Left lobe of liver (tissue), 2 donors: ENCODE measurements around the gene ARHGEF3. TPM values are rescaled to one million over a fixed set of nuclear protein-coding genes. Genes with fewer than 3 reads are reported as not detected.

Experiments used
- ATAC-seq: fragments of 200-7000 bp; cut with Tn5 transposase; one replicate; pipeline ENCODE4 v1.9.1; 2020; ENCODE audit warnings: mild to moderate bottlenecking, moderate library complexity
- DNase-seq: peaks from one replicate; pipeline ENCODE4 v3.0.0-alpha.2; 2020; ENCODE audit warnings: low spot score
- total RNA-seq: library from RNA; stranded (reverse); gene quantifications from one replicate; pipeline ENCODE4 v1.2.1, GENCODE V29; 2021
- donor health status: DM: no; HTN: no; CAD: no; lungs with moderate emphysema.
- donor health status: DM: no; HTN: yes; CAD: no.

The ARHGEF3 gene, protein sequence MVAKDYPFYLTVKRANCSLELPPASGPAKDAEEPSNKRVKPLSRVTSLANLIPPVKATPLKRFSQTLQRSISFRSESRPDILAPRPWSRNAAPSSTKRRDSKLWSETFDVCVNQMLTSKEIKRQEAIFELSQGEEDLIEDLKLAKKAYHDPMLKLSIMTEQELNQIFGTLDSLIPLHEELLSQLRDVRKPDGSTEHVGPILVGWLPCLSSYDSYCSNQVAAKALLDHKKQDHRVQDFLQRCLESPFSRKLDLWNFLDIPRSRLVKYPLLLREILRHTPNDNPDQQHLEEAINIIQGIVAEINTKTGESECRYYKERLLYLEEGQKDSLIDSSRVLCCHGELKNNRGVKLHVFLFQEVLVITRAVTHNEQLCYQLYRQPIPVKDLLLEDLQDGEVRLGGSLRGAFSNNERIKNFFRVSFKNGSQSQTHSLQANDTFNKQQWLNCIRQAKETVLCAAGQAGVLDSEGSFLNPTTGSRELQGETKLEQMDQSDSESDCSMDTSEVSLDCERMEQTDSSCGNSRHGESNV
- 1.5 TPM for total RNA-seq

DNA sequence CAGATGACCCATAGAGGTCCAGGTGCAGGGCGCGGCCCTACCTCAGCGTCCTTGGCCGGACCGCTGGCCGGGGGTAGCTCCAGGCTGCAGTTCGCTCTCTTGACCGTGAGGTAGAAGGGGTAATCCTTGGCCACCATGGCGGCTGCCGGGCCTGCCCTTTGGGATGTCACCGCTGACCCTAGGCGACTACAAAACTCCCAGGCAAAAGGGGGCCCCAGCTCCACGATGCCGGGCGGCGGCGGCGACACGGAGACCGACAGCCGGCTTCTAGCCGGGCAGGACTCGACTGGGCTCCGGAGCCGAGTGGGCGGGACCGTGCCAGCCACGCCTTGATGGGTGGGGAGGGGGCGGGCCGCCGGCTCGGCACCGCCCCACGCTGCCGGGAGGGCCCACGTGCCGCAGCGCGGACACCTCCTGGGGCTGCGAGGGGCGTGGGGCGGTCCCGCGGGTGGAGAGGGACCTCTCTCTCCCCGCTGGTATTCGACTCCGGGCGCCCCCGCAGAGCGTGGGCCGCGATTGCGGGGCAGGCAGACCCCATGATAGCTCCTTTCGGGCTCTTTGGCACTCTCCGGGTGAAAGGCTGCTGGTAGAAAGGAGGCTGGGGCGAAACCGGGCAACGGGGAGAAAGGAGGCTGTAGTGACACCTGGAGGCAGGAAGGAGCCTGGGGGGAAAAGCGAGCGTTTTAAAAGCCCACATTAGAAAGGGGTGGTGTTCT lies at the start of gene ARHGEF3:
ARHGEF3 (minus strand) TSS at position 288 of the 716 bp plus-strand sequence; CDS start at position 137, 151 bp downstream.
- DNase-seq (peak; percentile 87), ATAC-seq (peak; percentile 96)

DNA sequence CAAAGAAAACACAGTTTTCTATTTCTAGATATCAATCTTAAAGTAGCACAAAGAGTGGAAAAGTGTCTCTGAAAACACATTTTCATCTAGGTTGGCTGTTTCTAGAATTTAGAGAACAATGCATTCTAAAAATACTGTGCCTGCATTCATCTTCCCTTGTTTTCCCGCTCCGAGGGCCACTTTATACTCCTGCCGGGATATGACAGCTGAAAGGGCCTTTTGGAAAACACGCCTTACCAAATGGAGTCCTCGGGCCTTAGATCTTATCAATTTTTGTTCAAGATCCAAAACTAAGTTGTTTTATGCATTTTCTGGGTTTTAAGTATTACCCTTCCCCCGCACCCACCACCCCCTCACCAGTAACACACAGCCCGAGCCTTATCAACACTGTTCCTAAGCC lies 47.9 kb upstream of the ARHGEF3 start:
- no peak for DNase-seq
- ATAC-seq, result no peak

DNA sequence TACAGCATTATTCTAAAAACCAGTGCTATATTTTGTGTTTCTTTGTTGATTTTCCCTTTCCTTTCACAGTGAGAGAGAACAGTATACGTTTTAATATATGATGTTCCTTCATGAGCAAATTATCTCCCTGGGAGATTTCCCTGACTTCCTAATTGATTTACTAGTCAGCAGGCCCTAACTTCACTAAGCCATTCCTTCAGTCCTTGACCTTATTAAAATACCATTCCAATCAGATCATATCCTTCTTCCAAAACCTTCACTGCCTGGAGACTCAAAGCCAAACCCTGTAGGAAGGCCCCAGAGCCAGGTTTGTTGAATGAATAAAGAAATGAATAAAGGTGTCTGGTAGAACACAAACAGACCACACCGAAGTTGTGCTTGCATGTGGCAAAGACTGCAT lies 43.8 kb upstream of the ARHGEF3 start:
- ATAC-seq (no peak), DNase-seq (no peak)

DNA sequence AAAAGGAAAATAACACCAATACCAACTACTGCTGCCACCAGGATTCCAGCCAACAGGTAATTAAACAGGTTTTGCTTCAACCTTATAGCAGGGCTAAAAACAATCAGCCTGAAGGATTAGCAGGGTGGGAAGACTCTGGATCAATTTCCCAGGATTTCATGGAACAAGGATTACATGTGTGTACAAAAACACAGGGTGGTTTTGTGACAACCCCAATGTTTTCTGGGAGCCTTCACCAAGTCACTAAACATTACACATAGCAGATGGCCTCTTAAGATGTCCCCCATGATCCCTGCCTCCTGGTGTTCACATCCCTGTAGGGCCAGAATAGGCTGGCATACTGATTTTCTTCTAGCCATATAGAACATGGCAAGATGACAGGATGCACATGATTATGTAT lies 42.8 kb upstream of the ARHGEF3 start:
- DNase-seq, result no peak
- ATAC-seq, result no peak

DNA sequence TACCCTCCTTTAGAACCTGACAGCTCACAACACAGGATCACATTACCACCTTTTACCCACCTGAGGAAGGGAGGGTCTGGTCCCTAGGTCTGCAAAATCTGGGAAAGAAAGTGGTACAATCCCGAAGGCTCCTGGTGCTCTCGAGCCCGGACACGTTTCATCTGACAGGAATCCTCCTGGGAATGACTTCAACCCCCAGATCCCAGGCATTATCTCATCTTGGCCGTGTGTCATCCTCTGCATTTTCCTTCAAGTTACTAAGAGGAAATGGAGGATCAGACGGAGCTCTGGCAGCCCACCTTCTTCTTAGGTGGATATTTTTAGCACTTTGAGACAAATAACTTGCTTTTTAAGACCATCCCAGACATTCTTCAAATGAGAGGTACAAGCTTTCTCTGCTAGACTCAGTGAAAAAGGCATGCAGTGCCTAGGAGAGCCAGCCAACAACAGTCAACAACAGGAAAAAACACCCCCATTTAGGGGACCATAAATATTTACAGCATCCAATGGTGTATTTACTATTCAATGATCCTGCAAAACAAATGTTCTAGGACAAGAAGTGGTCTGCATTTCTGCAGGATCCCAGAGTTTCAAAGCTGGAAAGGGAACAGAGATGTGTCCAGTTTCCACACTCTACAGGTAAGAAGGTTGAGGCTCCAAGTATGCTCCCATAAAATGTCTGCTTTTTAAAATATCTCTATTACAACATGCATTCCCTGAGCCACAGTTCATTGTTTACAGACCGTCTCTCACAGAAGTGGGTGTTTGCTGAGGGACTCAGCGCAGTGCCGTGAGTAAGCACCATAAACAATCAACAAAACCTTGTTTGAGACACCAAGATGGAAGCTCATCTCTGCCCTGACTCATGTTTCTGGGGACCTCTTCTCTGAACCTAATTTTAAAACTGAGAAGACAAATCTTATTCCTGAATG lies 38.3 kb upstream of the ARHGEF3 start:
- no peak for DNase-seq
- no peak for ATAC-seq

DNA sequence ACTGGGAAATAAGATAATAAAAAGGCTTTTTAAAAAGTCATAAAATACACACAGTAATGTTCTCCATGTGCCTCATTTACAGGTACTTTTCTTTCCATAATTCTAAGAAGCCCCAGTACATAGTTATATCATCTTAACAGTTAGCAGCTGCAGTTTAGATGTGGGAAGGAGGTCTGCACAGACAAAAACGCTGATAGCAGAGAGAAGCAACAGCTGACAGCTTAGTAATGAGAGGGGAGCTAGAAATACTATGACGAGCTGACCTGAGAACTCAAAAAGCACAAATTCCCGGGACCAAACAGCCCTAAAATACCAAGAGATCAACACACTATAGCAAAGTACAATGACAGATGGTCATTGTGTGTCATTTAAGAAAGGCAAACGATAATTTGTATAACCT lies 36.7 kb upstream of the ARHGEF3 start:
- no peak for DNase-seq
- no peak for ATAC-seq

DNA sequence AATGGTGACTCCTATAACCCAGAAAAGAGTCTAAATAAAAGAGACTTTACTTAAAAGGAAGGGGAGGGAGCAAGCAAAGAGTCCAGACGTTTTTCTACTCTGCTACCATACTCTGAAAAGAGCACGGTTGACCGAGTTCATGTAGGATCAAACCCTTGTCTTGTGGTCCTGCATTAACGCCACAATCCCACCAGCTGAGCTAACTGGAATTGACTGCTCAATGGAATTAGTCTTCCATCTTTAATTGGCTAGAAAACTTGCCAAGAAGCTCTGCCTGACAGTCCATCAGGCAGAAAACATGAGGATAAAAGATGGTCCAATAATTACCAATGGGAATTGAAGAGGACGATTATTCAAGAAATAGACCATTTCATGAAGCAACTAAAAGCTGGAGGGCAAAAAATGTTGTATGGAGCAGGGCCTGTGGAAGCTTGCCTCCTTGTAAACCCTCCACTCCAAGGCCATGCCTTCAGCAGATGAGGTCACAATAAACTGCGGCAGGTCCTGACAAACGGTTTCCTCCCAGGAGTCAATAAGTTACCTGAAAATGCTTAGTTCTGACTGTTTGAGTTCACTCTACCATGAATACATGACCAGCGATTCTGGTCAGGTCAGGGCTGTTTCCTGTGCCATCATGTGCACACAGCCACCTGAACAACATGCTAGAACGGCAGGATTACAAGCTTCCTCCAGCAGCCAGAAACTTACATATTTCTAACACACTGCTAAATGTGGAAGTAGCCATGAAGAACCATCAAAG lies 35.6 kb upstream of the ARHGEF3 start:
- ATAC-seq (no peak), DNase-seq (no peak)

DNA sequence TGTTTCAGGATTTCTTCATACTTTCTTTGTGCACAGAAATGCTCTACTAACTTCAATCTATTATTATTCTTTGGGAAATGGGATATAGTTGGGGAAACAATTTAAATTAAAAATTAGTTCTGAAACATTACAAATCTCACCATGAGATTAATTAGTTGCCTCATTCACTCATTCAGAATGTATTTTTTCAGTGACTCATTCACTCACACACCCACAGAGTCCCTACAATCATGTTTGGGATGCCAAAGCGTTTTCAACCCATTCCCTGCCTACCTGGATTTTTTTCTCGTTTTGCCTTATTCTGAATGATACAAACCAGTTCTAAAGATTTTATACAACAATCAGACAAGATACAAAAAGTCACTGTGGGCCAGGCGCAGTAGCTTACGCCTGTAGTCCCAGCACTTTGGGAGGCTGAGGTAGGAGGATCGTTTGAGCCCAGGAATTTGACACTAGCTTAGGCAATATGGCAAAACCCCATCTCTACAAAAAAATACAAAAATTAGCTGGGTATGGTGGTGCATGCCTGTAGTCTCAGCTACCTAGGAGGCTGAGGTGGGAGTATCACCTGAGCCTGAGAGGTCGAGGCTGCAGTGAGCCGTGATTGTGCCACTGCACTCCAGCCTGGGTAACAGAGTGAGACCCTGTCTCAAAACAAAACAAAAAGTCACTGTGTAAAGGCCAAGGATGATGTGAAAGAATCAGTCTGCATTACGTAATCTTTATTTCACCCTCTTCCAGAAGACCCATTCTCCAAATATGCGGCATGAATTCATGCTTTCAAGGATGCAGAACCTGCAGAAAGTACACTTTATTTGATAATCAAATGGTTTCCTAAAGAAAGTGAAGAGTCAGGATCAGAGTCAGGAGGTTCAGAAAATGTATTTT lies 34.8 kb upstream of the ARHGEF3 start:
- no peak for DNase-seq
- no peak for ATAC-seq

DNA sequence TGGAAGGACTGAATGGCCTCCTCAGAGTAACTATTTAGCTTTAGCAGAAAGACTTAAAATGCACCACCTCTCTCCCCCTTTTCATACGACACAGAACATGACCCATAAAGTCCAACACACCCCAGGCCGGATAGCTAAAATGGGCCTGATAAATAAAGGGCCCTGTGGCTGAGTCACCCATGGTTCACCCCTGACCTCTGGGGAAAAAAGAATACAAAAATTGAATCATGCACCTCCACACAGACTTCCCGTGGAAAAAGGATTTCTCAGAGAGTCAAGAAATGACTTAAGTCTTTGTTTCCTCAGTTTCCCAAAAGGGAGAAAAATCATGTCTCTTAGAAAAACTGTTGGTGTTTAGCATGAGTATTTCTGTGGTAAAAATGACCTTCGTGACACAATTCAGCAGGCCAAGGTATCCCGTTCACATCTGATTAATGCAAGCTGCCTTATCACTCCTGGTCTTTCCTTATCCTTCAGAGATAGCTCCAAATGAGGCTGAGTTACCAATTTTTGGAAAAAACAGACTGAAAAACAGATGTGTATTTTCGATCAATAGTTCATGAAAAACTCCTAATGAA lies 34.0 kb upstream of the ARHGEF3 start:
- DNase-seq (no peak), ATAC-seq (no peak)

DNA sequence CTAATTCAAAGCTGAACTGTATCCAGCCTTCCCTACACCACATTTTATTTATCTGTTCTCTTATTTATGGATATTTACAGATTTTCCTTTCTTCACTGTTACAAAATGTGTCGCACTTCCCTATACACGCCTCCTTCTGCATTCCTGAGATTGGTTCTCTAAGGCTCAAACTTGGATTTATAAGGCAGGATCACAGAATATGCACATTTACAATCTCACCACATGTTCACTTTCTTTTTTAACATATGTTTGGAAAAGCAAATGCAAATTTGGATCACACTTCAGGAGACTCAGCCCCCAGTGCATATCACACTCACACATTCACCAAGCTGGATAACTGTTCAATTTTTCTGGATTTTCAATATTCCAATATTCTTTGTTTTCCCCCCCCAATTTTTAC lies 31.8 kb upstream of the ARHGEF3 start:
- ATAC-seq, result no peak
- no peak for DNase-seq

DNA sequence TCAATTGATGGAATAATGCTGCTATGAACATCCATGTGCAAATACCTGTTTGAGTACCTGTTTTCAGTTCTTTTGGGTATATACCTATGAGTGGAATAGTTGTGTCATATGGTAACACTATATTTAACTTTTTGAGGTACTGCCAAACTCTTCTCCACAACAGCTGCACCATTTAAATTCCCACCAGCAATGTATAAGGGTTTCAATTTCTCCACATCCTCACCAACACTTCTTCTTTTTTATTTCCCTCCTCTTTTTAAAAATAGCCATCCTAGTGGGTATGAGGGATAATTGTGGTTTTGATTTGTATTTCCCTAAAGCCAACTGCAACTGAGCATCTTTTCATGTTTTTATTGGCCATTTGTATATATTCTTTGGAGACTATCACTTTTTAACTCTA lies 31.3 kb upstream of the ARHGEF3 start:
- DNase-seq, result no peak
- no peak for ATAC-seq

DNA sequence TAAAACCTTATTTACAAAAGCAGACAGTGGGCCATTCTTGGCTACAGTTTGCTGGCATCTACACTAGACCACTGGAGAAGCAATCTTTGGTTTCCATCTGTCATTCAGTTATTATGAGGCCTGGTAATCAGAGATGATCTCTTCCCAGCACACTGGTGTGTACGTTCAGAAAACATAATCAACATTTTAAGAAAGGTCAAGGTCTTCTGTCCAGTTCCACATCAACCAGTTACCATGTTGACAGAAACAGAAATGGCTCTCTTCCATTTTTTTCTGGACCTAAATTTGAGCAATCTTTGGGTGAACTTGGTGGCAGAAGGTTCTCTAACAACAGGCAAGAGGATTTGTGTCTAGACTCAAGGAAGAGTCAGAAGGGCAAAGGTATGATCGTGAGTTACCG lies 29.8 kb upstream of the ARHGEF3 start:
- no peak for DNase-seq
- no peak for ATAC-seq

DNA sequence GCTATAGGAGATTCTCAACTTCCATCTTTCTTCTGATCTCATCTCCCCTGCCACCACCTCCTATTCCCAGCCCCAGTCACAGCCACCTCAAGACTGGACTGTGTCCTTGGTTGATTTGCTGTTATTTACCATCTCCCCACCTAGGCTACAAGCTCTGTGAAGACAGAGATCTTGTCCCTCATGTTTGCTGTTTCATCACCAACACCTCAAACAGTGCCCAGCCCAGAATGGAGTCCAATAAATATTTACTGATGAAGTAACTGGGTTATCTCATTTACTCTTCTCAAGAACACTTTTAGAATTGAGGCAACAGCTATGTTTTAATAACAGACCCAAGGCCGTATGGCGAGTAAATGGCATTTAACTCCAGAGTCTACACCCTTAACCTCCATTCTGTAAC lies 29.1 kb upstream of the ARHGEF3 start:
- DNase-seq, result no peak
- ATAC-seq, result peak; percentile 89

DNA sequence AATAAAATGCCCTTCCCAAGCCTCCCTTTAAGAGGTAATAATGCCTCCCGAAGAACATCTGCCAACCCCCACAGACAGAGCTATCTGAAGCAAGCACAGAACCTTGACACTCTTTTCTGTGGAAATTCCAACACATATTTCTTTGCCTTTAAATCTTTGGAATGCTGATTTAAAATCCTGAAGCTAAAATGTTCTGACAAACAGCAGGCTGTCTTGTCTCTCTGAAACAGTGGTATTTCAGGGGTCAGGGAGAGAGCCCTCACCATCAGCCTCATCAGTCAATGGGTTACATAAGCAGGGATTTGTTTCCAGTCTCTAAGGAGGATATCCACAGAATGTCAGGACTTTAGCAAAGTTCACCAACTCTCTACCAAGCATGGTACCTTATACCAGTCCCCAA lies 27.8 kb upstream of the ARHGEF3 start:
- ATAC-seq (no peak), DNase-seq (no peak)

DNA sequence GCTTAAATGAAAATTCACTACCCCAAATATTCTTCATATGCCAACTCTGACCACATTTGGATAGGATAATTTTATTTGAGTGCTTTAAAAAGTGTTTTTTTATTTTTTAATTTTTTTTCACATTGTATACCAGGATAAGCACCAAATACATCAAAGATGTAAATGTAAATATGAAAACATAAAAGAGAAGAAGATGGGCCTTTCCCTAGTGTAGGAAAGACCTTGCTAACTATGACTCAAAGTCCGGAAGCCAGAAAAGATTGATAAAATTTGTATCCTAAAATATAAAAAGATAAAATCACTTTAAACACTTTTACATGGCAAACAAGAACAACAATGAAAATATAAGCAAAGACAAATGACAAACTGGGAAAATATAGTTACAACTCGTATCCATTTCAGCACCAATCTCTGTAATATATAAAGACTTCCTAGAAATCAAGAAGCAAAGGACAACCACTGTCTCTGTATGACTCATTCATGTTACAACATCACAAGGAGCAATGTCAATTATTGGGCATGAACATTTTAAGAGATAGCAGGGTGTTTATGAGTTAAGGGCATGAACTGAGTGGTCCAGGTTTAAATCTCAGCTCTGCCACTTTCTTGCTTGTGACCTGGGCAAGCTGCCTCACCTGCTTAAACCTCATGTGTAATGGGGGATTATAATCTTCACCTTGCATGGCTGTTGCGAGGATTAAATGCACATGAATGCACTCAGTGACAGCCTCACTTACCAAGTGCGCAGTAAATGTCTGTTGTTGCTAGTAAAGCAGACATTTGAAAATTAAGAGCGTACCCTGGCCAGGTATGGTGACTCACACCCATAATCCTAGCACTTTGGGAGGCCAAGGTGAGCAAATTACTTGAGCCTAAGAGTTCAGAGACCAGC lies 25.3 kb upstream of the ARHGEF3 start:
- DNase-seq (no peak), ATAC-seq (no peak)

DNA sequence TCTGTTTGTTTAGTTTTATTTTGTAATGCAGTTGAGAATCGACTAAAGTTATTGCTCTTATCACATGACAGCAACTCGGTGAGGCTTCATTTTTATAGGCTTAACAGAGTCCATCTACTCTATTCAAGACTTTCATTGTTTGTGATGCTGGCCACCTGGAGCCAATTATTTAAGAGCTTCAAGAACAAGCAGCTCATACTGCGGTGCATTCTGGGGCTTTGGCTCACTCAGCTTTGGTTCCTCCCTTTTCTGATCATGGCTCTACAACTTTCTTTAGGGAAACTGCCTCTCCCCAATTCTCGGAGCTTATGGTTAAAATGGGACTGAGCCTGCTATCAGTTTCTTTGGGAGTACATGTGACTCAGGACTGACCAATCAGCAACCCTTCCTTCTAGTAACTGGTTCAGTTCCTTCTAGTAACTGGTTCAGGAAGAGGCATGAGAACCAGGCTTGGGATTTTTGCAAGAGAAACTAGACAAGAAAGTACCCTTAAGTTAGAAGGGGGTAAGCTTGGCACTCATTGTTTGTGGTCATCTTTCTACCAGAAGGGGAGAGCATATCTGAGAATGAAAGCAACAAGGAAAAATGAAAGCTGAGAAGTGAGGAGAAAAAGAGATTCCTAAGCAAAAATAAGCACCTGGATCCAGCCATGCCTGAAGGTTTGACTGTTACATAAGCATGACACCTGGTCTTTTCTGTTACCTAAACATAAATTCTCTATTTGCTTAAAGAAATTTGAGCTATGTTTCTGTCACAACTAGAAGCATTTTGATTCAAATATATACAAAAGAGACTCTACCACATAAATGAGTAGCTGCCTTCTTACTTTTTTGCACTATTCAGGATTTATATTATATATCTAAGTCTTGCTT lies 24.1 kb upstream of the ARHGEF3 start:
- no peak for DNase-seq
- no peak for ATAC-seq
